ENCODE measurements around the gene EIF5. TPM values are rescaled to one million over a fixed set of nuclear protein-coding genes. Genes with fewer than 3 reads are reported as not detected.

Gene EIF5
- total RNA-seq, 3 donors from 2014 or later = 255 to 342 (median 314) TPM

- Histone ChIP-seq H3K4me3 (no peak overlapping the region), H3K9me3 (no peaks in the 10 kb centered on the region), H3K36me3 (ENCODE audit: low read depth) (no peaks in the 10 kb centered on the region), H3K4me1 (ENCODE audit: low read depth) (no peaks in the 10 kb centered on the region)
- no peak for TF ChIP-seq CTCF (IDR thresholded peaks at IDR 0.05)
- no peak for DNase-seq
- intact Hi-C loops (cut with DNase I, micrococcal nuclease) = loop anchor here in 1 of 2 donors (5.0 kb wide), 2 partner anchors 186 to 211 kb away; partner anchors contain the start of gene LBHD2
- ATAC-seq = no peak
Measured at GRCh38 chr14:103293465-103293864, 40.6 kb upstream of the EIF5 start.

DNA sequence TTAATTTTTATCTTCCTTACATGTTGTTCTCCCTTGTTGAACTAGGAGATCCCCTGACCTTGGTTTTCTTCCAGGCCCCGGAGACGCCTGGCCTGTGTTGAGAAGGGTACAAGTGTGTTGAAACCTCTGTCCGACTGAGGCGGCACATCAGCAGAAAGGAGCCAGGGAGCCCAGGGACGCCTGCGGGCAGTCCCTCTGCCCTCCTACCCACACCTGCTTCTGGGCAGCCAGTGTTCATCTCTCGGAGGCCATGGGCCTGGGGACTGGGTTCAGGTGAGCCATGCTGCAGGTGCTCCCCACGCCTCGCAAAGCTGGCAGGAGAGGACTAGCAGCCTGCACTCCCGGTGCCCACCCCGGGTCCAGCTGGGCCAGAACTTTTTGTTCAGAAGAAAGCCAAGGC is 39.9 kb upstream of the EIF5 start:
- no peaks in the 10 kb centered on the region for H3K4me1 ChIP-seq (ENCODE audit: low read depth)
- no peaks in the 10 kb centered on the region for H3K36me3 ChIP-seq (ENCODE audit: low read depth)
- no peak for DNase-seq
- TF ChIP-seq CTCF (IDR thresholded peaks at IDR 0.05) = no peak
- no peak for ATAC-seq
- intact Hi-C loops (cut with DNase I, micrococcal nuclease) = loop anchor here in 1 of 2 donors (5.0 kb wide), 2 partner anchors 187 to 212 kb away; partner anchors contain the start of gene LBHD2
- no peak overlapping the region for H3K4me3 ChIP-seq
- no peaks in the 10 kb centered on the region for H3K9me3 ChIP-seq

DNA sequence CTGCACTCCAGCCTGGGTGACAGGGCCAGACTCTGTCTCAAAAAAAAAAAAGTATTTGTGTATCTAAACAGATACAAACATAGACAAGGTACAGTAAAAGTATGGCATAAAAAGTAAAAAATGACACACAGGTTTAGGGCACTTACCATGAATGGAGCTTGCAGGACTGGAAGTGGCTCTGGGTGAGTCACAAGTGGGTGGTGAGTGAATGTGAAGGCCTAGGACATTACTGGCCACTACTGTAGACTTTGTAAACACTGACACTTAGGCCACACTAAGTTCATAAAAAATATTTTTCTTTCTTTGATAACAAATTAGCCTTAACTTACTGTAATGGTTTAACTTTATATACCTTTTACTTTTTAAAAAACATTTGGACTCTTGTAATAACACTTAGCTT is 38.0 kb upstream of the EIF5 start:
- no peak for DNase-seq
- no peaks in the 10 kb centered on the region for H3K9me3 ChIP-seq
- no peak for TF ChIP-seq CTCF (IDR thresholded peaks at IDR 0.05)
- no peaks in the 10 kb centered on the region for H3K4me1 ChIP-seq (ENCODE audit: low read depth)
- H3K36me3 ChIP-seq (ENCODE audit: low read depth) = no peaks in the 10 kb centered on the region
- ATAC-seq = peak; percentile 35
- H3K4me3 ChIP-seq = no peak overlapping the region
- intact Hi-C loops (cut with DNase I, micrococcal nuclease) = no loop called here

DNA sequence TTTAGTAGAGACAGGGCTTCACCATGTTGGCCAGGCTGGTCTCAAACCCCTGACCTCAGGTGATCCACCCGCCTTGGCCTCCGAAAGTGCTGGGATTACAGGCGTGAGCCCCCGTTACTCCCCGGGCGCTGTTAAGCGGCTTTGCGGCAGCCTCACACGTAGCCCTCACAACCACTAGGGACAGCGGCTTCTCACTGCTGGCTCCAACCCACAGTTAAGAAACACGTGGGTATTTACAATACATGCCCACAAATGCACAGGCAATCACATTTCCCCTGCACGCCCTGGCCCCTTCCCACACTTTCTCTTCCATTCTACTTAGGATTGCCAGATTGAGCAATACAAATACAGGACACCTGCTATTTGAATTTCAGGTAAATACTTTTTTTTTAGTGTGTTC is 37.0 kb upstream of the EIF5 start:
- no peak for TF ChIP-seq CTCF (IDR thresholded peaks at IDR 0.05)
- Histone ChIP-seq H3K36me3 (ENCODE audit: low read depth) (no peaks in the 10 kb centered on the region), H3K4me3 (no peak overlapping the region), H3K4me1 (ENCODE audit: low read depth) (no peaks in the 10 kb centered on the region), H3K9me3 (no peaks in the 10 kb centered on the region)
- no peak for ATAC-seq
- no peak for DNase-seq
- intact Hi-C loops (cut with DNase I, micrococcal nuclease) = no loop called here

DNA sequence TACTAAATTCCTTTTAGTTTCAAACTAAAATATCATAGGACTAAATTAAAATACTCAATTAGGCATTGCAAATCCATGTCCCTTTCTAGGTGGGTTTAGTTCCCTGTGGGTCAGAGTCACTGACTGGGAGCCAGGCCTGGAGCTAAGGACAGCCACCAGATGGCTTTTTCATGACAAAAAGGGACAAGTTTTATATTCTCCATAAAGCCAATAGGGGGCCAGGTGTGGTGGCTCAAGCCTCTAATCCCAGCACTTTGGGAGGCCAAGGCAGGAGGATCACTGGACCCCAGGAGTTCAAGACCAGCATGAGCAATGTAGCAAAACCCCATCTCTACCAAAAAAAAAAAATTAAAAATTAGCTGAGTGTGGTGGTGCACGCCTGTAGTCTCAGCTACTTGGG is 35.4 kb upstream of the EIF5 start:
- ATAC-seq (no peak), DNase-seq (no peak)
- no peak overlapping the region for H3K4me3 ChIP-seq
- no peaks in the 10 kb centered on the region for H3K36me3 ChIP-seq (ENCODE audit: low read depth)
- H3K9me3 ChIP-seq = no peaks in the 10 kb centered on the region
- no peaks in the 10 kb centered on the region for H3K4me1 ChIP-seq (ENCODE audit: low read depth)
- TF ChIP-seq CTCF (IDR thresholded peaks at IDR 0.05) = no peak
- intact Hi-C loops (cut with DNase I, micrococcal nuclease) = no loop called here

All from mucosa of descending colon (tissue), 3 donors.